HG03045 (cell line): ENCODE results near the gene ZNF76.
A peak's percentile ranks its signal among the peaks of the same experiment; 100 is the strongest.

ENCODE experiments used
- ATAC-seq: cut with Tn5 transposase; IDR thresholded peaks from one replicate; pipeline ENCODE4 v1.9.1; 2021; ENCODE audit warnings: mild to moderate bottlenecking, moderate library complexity; ENCODE audit not compliant: unreplicated experiment

Gene ZNF76

DNA sequence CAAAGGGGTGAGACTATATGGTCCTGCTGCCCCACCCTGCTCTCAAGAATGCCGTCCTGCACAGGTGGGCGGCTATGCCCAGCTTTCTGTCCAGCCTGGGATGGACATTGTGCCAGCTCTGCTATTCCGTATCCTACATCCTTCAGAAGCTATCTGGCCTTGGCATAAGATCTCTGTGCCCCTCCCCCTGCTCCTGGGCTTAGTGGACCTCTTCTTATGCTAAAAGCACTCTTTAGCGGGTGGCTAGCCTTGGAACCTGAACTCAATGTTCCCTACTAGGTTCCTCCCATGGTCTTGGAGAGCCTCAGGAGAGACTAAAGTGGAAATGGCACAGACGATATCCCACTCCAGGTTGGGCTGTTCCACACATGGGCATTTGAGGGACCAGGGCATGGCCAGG is 23.3 kb upstream of the ZNF76 start:
- no peak for ATAC-seq

DNA sequence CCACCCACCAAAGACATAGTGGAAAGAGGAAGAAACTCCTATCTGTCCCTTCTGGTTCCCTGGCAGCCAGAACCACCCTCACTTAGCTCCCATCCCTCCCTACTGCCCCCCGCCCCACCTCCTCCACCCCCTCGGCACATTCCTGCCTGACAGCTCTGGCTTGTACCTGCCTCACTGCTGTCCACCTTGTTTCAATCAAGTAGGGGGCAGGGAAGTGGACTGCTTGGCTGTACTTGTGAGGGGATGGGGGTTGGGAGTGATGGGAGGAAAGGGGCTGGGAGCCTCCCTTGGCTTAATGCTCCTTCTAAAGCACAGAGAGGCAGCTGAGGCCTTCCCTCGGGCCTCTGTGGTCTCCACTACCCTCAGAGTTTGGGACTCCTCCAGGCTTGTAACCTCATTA is 22.1 kb upstream of the ZNF76 start:
- ATAC-seq, result no peak

DNA sequence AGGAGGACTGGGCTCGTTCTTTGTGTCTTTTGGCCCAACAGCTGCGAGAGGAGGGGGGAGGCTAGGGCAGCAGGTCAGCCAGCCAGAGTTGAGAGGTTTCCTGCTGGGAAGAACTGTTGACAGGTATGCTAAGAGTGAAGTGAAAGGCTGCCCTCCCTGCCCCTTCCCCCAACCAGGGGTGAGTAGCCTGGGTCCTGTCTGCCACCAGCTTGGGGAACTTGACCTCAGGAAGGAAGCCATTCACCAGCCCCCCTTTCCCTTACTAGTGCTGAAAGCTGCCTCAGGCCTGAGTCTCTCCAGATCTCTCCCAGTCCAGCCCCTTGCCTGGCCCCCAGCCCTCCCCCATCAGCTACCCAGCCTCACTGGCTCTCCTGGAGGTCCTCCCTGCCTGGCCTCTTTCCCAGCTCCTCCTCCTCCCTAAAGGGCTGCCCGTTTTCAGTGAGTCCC is 20.7 kb upstream of the ZNF76 start:
- no peak for ATAC-seq

DNA sequence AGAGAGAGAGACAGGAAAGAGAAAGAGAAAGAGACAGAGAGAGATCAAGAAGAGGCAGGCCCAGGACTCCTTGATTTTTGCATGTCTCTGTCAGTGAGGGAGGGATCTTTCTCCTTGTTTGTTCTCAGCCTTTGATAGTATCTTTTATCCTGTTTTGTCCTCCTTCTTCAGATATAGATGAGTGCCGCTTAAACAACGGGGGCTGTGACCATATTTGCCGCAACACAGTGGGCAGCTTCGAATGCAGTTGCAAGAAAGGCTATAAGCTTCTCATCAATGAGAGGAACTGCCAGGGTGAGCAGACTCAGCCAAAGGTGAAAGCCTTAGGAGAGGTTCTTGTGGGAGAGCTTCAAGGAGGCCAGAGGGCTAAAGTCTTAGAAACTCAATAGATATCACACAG is 20.0 kb upstream of the ZNF76 start:
- ATAC-seq, result no peak

DNA sequence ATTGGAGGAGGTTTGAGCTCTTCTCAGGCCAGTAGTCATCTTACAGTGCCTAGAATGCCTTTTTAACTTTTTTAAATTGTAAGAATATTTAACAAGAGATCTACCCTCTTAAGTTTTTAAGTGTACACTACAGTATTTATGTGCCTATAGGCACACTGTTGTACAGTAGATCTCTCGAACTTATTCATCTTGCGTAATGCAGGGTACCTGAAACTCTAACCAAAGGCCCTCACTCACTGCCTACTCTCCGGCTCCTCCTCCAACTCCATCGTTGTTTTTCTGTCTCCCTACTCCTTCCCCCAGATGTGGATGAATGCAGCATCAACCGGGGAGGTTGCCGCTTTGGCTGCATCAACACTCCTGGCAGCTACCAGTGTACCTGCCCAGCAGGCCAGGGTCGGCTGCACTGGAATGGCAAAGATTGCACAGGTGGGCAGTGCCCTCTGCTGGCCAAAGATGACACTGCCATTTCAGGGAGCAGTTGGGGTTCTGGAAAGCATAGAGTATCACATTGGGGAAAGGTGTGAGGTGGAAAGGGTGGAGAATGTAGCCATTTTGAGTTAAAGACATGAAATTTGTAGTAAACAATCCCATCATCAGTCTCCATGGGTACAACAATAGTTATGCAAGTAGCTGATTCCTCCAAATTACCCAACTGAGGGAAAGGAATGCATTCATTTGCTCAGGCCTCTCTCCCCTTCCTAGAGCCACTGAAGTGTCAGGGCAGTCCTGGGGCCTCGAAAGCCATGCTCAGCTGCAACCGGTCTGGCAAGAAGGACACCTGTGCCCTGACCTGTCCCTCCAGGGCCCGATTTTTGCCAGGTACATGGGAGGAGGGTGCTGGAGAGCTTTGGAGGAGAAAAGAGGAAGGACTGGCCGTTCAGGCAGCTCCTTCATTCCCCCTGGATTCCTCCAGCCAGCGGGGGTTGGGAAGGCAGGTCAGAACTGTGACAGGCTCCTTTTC is 18.4 kb upstream of the ZNF76 start:
- ATAC-seq, result no peak

DNA sequence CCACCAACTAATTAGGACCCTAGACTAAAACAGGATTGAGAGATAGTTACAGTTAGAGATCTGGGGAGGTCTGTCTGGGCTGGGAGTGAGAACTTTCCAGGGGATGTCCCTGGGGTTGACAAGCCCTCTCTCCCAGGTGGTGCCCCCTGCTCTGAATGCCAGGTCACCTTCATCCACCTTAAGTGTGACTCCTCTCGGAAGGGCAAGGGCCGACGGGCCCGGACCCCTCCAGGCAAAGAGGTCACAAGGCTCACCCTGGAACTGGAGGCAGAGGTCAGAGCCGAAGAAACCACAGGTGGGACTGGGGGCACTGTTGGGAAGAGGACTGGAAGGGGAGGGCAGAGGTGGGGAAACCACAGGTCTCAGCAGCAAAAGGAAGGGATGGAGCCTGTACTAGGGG is 17.0 kb upstream of the ZNF76 start:
- no peak for ATAC-seq

DNA sequence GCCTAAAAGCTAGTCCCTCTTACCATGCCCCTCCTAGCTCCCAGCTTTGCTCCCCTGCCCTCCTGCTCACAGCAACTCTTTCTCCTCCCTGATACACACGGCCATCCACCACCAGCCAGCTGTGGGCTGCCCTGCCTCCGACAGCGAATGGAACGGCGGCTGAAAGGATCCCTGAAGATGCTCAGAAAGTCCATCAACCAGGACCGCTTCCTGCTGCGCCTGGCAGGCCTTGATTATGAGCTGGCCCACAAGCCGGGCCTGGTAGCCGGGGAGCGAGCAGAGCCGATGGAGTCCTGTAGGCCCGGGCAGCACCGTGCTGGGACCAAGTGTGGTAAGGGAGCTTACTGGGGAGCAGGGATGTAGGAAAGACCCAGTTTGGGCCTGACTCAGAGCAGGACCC is 16.6 kb upstream of the ZNF76 start:
- ATAC-seq, result no peak

DNA sequence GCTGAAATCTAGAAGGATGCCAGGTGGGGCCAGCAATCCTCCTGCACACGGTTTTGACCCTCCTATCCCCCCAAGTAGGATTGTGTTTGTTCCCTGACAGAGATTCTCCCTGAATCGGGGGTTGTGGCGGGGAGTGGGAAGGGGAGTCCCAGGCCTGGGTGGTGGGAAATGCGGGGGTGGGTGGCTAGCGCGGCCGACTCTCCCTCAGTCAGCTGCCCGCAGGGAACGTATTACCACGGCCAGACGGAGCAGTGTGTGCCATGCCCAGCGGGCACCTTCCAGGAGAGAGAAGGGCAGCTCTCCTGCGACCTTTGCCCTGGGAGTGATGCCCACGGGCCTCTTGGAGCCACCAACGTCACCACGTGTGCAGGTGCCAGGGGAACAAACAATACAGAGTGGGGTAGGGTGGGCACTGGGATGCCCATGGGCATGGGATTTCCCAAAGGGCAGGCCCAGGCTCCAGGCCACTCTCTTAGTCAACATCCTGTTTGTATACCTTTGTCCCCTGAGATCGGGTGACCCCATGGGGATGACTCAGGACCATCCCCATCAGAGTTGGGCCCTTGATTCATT is 16.1 kb upstream of the ZNF76 start:
- no peak for ATAC-seq

DNA sequence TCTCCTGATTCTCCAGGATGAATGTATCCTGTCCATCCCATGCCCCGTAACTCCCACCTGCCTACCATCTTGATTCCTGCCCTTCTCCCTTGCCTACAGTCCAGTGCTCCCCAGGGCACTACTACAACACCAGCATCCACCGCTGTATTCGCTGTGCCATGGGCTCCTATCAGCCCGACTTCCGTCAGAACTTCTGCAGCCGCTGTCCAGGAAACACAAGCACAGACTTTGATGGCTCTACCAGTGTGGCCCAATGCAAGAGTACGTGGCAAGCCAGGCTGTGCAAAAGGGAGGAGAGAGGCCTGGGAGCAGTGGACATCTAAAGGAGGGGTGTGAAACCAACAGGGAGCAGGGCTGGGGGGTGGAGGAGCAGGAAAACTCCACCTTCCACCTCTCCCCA is 15.0 kb upstream of the ZNF76 start:
- ATAC-seq, result no peak

DNA sequence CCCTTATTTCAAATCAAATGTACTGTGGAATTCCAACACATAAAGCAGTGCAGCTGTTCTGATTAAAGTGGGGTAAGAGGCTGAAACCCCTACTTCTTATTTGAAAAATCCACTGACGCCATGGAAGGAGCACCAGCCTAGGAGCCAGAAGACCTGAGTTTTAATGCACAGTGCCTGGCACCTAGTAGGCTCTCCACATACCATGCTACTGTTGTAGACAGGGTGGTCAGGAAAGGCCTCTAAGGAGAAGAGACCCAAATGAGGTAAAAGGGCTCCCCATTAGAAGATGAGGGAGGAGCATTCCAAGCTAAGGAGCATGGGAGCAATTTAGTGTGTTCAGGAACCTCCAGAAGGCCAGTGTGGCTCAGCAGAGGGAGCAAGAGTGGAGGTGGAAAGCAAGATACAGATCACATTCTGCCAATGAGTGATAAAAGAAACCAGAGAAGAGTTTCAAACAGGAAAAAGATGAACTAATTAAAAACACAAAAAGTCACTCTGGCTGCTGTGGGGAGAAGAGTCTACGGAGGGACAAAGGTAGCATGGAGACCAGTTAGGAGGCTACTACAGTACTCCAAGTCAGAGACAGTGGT is 11.8 kb upstream of the ZNF76 start:
- ATAC-seq, result no peak

DNA sequence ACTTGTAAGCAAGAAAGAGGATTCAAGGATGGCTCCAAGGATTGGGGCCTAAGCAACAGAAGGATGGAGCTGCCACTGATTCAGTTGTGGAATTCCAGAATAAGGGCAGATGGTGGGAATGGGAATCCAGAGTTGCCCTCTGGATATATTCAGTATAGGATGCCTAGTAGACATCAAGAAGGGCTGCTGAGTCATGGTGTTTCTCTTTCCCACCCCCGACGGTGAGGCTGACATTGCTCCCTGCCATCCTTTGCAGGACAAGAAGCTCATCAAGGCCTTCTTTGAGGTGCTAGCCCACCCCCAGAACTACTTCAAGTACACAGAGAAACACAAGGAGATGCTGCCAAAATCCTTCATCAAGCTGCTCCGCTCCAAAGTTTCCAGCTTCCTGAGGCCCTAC is 11.2 kb upstream of the ZNF76 start:
- no peak for ATAC-seq

DNA sequence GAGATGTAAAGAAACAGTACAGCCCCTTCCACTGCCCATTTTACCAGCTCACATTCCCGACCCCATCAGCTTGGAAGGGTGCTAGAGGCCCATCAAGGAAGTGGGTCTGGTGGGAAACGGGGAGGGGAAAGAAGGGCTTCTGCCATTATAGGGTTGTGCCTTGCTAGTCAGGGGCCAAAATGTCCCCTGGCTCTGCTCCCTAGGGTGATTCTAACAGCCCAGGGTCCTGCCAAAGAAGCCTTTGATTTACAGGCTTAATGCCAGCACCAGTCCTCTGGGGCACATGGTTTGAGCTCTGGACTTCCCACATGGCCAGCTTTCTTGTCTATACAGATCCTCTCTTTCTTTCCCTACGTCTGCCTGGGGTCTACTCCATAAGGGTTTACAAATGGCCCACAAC is 10.6 kb upstream of the ZNF76 start:
- no peak for ATAC-seq

DNA sequence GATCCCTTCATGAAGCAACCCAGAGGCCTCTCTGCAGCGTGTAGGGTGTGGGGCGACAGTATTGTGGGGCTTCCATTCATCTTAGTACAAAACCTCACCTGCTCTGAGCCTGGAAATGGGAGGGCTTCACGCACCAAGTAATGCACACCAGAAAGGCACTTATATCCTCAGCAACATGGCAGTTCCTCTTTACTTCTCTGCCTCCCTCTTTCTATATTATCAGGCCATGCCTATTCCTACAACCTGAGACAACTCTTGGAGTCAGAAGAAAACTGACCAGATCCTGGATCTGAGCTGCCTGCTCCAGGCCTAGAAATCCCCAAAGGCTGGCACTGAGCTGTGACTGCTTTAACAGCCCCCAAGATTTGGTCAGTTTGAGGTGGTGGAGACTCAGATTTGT is 7.6 kb upstream of the ZNF76 start:
- no peak for ATAC-seq

DNA sequence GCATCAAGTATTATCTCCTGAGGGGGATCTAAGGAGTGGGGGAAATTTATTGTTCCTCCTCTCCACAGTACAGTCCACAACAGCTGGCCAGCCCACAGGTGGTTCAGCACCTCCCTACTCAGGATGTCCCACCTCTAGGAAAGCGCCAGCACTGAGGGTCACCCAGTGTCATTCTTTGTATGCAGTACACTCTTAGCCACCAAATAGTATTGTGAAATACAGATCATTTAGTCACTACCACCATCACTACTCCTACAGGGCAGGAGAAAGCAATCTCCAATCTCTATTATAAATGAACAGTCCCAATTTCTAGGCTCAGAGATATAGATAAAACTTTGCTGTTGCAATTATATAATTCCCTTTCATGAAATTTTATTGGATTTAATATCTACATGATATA is 6.3 kb upstream of the ZNF76 start:
- ATAC-seq, result no peak

DNA sequence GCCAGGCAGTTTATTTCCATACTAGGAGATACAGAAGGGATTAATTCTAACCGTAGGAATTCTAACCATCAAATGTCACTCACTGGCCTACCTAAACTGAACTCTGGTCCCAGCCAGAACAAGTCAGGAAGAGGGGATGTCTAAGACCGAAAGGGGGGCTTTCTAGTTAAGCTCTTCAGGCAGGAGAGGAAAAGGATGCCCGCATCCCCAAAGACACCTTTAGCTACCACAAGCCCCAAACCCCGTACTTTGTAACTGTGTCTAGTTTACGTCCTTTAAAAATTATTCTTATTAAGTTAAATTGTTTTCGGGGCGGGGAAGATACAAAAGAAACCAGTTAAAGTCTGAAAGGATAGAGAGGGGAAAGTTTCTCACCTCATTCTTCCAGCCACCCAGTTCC is 1.2 kb upstream of the ZNF76 start:
- no peak for ATAC-seq

DNA sequence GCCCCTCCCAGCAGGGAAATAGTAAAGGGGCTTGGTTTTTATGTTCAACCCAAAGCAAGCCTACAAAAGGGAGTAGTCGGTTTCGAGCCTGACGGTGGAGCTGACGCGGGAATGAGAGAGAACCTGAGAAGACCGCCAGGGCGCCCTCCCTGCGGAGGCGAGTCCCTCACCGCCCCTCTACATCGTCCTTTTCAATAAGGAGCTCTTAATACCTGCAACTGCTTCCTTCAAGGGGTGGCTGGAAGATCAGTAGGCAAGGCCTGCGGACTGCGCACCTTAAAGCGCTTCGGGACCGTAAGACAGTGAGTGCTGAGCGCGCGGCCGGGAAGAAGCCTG is 709 bp upstream of the ZNF76 start:
- peak; percentile 13 for ATAC-seq

DNA sequence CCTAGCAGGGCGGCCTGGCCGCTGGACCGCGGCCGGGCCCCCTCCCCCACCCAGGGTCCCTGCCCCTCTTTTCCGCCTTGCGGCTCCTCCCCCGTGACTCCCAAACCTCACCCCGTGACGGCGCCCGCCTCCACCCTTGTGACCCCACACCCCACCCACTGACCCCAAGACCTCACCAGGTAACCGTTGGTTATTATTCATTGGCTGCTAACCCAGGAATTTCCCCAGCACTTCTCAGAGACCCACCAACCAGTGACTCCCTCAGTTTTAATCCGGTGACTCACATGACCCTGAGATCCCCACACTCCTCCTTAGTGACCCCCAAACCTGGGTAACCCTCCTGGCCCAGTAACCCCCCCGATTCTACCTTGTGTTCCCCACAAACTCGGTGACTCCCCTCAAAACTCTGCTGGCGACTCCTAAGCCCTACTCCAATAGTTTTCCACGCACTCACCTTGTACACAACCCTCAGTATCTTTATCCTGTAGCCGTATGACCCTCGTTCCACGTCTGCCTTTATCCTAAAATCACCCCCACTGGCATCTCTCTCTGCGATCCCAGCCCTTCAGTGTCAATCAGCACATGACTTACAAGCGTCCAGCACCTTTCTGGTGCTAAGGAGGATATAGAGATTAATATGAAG is 534 bp downstream of the ZNF76 start:
- peak; percentile 39 for ATAC-seq

DNA sequence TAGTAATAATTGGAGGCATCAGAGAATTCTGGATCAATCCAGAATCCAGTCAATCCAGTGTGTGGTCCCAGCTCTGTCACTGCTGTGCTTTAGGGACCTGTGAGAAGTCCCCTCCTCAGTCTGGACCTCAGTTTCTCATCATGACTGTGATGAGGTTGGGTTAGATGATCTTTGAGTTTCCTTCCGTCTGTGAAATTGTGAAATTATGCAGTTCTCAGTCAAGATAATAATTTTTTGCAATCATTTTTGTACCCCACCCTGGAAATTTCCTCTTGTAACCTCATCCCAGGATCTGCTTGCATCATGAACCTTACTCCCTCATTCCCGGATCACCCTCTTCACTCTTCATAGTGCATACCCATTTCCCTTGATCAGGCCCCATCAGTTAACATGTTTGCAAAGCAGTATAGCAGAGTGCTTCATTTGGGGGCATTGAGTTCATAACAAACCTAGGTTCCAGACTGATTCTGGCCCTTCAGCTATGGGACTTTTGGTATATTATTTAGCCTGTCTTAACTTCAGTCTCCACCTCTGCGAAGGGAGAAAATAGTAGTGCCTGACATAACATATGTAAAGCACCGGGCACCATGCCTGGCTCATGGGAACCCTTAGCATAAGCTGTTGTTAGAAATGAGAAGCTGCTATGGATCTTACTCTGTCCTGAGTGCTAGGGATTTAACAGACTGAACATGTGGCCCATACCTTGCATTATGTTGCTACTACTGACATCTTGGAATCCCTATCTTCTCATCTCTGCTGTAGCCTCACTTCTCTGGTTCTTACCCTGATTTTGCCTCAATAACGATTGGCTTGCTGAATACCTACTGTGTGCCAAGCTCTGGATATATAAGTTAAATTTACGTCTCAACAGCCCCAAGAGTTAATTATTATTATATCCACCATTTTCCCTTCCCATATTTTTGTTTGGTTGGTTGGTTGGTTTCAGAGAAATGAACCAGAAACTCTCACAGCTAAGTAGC is 1.3 kb downstream of the ZNF76 start:
- no peak for ATAC-seq

DNA sequence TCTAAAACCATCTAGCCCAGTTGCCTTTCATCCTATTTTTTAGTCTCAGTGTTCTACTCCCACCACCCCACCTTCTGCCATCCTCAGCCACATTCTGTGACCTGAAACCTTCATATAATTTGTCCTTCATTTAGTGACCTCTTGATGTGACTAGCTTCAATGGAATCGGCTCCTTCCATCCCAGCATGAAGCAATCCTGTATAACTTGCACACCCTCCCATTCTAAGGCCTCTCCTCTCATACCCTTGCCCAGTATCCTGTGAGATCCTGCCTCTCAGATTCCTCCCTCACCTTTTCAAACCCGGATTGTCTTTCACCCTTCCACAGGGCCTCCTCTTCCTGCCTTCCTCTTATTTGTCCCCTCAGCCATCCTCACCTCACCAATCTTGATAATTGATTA is 3.1 kb downstream of the ZNF76 start:
- ATAC-seq, result no peak

DNA sequence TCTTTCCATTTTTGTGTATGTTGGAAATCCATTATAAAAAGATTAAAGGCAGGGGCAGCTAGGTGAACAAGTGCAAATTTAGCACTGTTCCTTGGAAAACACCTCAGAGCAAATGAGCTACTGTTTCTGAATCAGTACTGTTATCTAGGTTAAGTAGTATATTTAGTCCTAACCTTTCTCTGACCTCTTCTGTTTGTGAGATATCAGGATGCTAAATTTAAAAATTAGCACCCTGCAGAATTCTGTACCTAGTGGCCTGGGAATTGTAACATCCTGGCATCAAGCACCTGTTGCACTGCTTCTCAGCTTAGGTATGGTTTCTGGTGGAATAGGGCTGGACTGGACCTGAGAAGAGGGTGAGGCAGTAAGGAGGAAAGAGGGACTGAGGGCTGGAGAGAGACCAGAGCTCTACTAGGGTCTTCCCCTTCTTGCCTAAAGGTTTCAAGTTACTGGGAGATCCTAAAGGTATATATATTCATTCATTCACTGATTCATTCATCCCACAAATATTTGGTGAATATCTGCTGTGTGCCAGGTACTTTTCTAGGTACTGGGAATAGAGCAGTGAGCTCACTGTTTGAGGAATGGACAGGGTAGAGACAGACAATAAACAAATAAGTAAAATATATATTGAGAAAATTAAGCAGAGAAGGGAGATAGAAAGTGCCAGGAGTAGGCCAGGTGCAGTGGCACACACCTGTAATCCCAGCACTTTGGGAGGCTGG is 5.2 kb downstream of the ZNF76 start:
- no peak for ATAC-seq
